ENCODE measurements around the gene SMYD1.

- TF ChIP-seq CTCF (IDR thresholded peaks at IDR 0.05) (no peak), POLR2A (IDR thresholded peaks at IDR 0.05) (no peak)
These were observed 41.2 kb downstream of the SMYD1 start for GRCh38 chr2:88108796-88109195.
